Measurements from ENCODE around the gene CACNG1. TPM values are rescaled to one million over a fixed set of nuclear protein-coding genes. Genes with fewer than 3 reads are reported as not detected.
"Not testable (repeated sequence)": the region's sequence is repeated elsewhere in the genome, so short reads cannot be mapped to it uniquely, and the experiment has no call there.

Gene CACNG1
- total and polyA plus RNA-seq, 2 of the 4 experiments (the other 2 are of a cell fraction) = not detected

DNA sequence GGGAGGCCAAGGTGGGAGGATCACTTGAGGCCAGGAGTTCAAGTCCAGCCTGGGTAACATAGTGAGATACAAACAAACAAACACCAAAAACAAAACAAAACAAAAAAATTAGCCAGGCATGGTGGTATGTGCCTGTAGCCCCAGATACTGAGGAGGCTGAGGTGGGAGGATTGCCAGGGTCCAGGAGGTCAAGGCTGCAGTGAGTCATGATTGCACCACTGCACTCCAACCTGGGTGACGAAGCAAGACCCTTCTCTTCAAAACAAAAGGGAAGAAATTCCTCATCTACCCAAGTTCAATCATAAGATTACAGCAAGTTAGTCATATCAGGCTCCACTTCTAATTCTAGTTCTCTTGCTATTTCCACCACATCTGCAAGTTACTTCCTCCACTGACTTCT lies 50.9 kb downstream of the CACNG1 start:
- ATAC-seq (ENCODE audit: low read depth) = peak; percentile 49
- in situ Hi-C loops (cut with MboI; ENCODE audit: low sequenced_read_pairs); H3K36me3 ChIP-seq (ENCODE audit: control insufficient read depth, insufficient read depth, low read length); H2BK5ac ChIP-seq (ENCODE audit: low read depth, low read length, poor library complexity, severe bottlenecking); H3K9me1 ChIP-seq (ENCODE audit: insufficient read depth, low read length); H3K4me2 ChIP-seq (ENCODE audit: low read depth, low read length); H4K20me1 ChIP-seq (ENCODE audit: insufficient read depth, low read length); H3K23ac ChIP-seq (ENCODE audit: low read depth, low read length); H3K27ac ChIP-seq (ENCODE audit: insufficient read depth, low read length); H3K4me1 ChIP-seq (ENCODE audit: control insufficient read depth, insufficient read depth, low read length); H2AK9ac ChIP-seq (replicated peaks; ENCODE audit: low read depth, low read length, poor library complexity); H2BK120ac ChIP-seq (ENCODE audit: low read depth, low read length); H2AK5ac ChIP-seq (ENCODE audit: low read depth, low read length); H3K4ac ChIP-seq (ENCODE audit: low read depth, low read length); POLR2A ChIA-PET (ENCODE audit: unreplicated experiment); H2AFZ ChIP-seq (replicated peaks; ENCODE audit: low read length, poor library complexity); H3K9me3 ChIP-seq (ENCODE audit: control insufficient read depth, insufficient read depth, low read length); CTCF ChIA-PET; H4K5ac ChIP-seq (ENCODE audit: low read depth, low read length); H4K91ac ChIP-seq (ENCODE audit: insufficient read depth, low read depth, low read length); H3K56ac ChIP-seq (ENCODE audit: extremely low read depth, insufficient read depth, low read length); H2BK20ac ChIP-seq (ENCODE audit: low read depth, low read length); H4K8ac ChIP-seq (ENCODE audit: low read depth in 2 of 2, low read length in 2 of 2); BruUV-seq (replicated peaks); dilution Hi-C loops (cut with HindIII; ENCODE audit: low sequenced_read_pairs, unreplicated experiment); H3K18ac ChIP-seq (ENCODE audit: low read depth, low read length); H3K4me3 ChIP-seq (ENCODE audit: insufficient read depth, low read depth, low read length); intact Hi-C loops (cut with micrococcal nuclease); H3K27me3 ChIP-seq (ENCODE audit: control insufficient read depth, insufficient read depth, low read length); H3K9ac ChIP-seq (ENCODE audit: low read depth, low read length); H3K14ac ChIP-seq (replicated peaks; ENCODE audit: low read depth, low read length); H2BK15ac ChIP-seq (ENCODE audit: low read depth, low read length): not testable (repeated sequence)
- peak; percentile 81 for DNase-seq
- TF ChIP-seq CEBPB (IDR thresholded peaks at IDR 0.05; ENCODE audit: low read depth, low read length) (peak; percentile 90), FOS (IDR thresholded peaks at IDR 0.05; ENCODE audit: low read depth, low read length) (peak; percentile 70)
- peaks cover 16 to 41% of the 10 kb centered on the region in 2 experiments for H3K79me1 ChIP-seq (ENCODE audit: low read depth in 1 of 2, low read length in 2 of 2)
- WGBS, 2 experiments (ENCODE audit: extremely low coverage in 2 of 2, insufficient read length in 1 of 2) = 14% methylated on average over 1 of the region's 1 CpG; no CpG with 5 or more reads in 1 of the 2 experiments

Data from IMR-90 (cell line).